DND-41 (cell line): Measurements from ENCODE around the gene GMEB2.
A peak's percentile ranks its signal among the peaks of the same experiment; 100 is the strongest.
"Not testable (repeated sequence)": the region's sequence is repeated elsewhere in the genome, so short reads cannot be mapped to it uniquely, and the experiment has no call there.

ENCODE experiments used
- ATAC-seq: fragments of 200-7000 bp; cut with Tn5 transposase; 3 replicates; pipeline ENCODE4 v1.9.1; 2021; ENCODE audit warnings: low read depth; ENCODE audit not compliant: insufficient read depth
- DNase-seq: peaks from one replicate; pipeline ENCODE4 v3.0.0-alpha.2; 2020
- H2AFZ ChIP-seq: 2 replicates; pipeline ENCODE4 v1.6.0; 2012; ENCODE audit warnings: low read depth, low read length
- H3K27ac ChIP-seq: 2 replicates; pipeline ENCODE4 v1.5.1; 2012; ENCODE audit warnings: low read length, inconsistent platforms
- H3K27me3 ChIP-seq: fragments of 200-600 bp; sonication (generic); 2 replicates; pipeline ENCODE4 v1.6.0; 2012; ENCODE audit warnings: low read length, mild to moderate bottlenecking, inconsistent platforms; ENCODE audit not compliant: insufficient read depth, poor library complexity
- H3K36me3 ChIP-seq: 2 replicates; pipeline ENCODE4 v1.5.1; 2012; ENCODE audit warnings: low read length, inconsistent platforms; ENCODE audit not compliant: insufficient read depth
- H3K4me1 ChIP-seq: 2 replicates; pipeline ENCODE4 v1.5.1; 2012; ENCODE audit warnings: mild to moderate bottlenecking, low read length; ENCODE audit not compliant: insufficient read depth
- H3K4me2 ChIP-seq: 2 replicates; pipeline ENCODE4 v1.6.0; 2012; ENCODE audit warnings: mild to moderate bottlenecking, moderate library complexity, low read length, inconsistent platforms; ENCODE audit not compliant: insufficient read depth
- H3K4me3 ChIP-seq, 2 experiments: fragments of 200-600 bp in 1 of 2; shearing (Covaris generic) in 1 of 2; 2 replicates each; pipeline ENCODE4 v1.5.1; 2012 to 2016; ENCODE audit warnings: inconsistent platforms in 2 of 2, low read length in 2 of 2, mild to moderate bottlenecking in 2 of 2, low read depth in 1 of 2, moderate library complexity in 1 of 2
- H3K79me2 ChIP-seq: 2 replicates; pipeline ENCODE4 v1.6.0; 2012; ENCODE audit warnings: low read length, inconsistent platforms; ENCODE audit not compliant: insufficient read depth
- H3K9ac ChIP-seq: 2 replicates; pipeline ENCODE4 v1.6.0; 2012; ENCODE audit warnings: low read depth, mild to moderate bottlenecking, inconsistent platforms, low read length, moderate library complexity
- H3K9me3 ChIP-seq: 2 replicates; pipeline ENCODE4 v1.5.1; 2012; ENCODE audit warnings: low read length, moderate library complexity, mild to moderate bottlenecking, inconsistent platforms; ENCODE audit not compliant: insufficient read depth, severe bottlenecking
- H4K20me1 ChIP-seq: 2 replicates; pipeline ENCODE4 v1.6.0; 2012; ENCODE audit warnings: low read length; ENCODE audit not compliant: insufficient read depth
- CTCF ChIP-seq: IDR thresholded peaks from 2 replicates; pipeline ENCODE4 v1.5.1; 2012; ENCODE audit warnings: borderline replicate concordance, low read length, moderate library complexity, mild to moderate bottlenecking; ENCODE audit not compliant: poor library complexity, severe bottlenecking; ENCODE audit errors: extremely low read depth
- EZH2 ChIP-seq: IDR thresholded peaks from 3 replicates; pipeline ENCODE4 v1.6.1; 2012; ENCODE audit warnings: borderline replicate concordance, low read depth, mild to moderate bottlenecking, moderate library complexity, low read length, inconsistent platforms; ENCODE audit not compliant: severe bottlenecking

GMEB2 gene

DNA sequence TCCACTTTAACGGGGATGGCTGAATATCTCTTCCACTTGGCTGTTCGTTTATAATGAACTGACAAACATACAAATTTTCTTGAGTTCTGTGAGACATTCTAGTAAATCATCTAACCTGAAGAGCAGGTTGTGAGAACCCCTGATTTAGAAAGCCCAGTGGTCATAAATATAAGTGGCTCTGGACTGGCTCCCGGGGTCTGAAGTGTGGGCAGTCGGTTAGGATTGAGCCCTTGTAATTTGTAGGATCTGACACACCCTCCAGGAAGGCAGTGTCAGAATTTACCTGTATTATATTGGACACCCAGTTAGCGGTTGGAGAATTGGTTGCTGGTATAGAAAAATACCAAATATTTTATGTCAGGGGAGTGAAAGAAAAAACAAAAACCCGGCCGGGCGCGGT, 6.8 kb upstream of the GMEB2 start:
- Histone ChIP-seq H3K36me3 (no peaks in the 10 kb centered on the region), H3K9me3 (no peaks in the 10 kb centered on the region), H3K9ac (no peak overlapping the region), H4K20me1 (0 out of 2 replicates have a peak, but pooled peaks cover 8% of the 10 kb centered on the region), H3K27ac (no peak overlapping the region), H3K4me3 (no peak overlapping the region), H3K4me2 (no peak overlapping the region), H3K79me2 (peaks cover 3% of the 10 kb centered on the region), H2AFZ (no peak overlapping the region), H3K27me3 (no peaks in the 10 kb centered on the region), H3K4me1 (peaks cover 48% of the 10 kb centered on the region)
- ATAC-seq = no peak
- TF ChIP-seq CTCF (no peak), EZH2 (no peak)
- no peak for DNase-seq

DNA sequence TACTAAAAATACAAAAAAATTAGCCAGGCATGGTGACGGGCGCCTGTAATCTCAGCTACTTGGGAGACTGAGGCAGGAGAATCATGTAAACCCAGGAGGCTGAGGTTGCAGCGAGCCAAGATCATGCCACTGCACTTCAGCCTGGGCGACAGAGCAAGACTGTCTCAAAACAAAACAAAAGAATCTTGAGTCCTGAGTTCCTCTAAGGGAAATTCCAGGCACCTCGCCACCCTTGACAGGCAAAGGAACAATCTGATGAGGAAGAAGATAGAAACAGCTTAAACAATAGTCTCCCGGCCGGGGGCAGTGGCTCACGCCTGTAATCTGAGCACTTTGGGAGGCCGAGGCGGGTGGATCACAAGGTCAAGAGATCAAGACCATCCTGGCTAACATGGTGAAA, 4.5 kb upstream of the GMEB2 start:
- H3K27me3 ChIP-seq, H2AFZ ChIP-seq, H3K4me3 ChIP-seq, H3K36me3 ChIP-seq, H3K9ac ChIP-seq, ATAC-seq, H3K4me2 ChIP-seq, H3K27ac ChIP-seq, DNase-seq, H3K9me3 ChIP-seq, H4K20me1 ChIP-seq: not testable (repeated sequence)
- H3K79me2 ChIP-seq = peaks cover 21% of the 10 kb centered on the region
- H3K4me1 ChIP-seq = peaks cover 41% of the 10 kb centered on the region

- peaks cover 42% of the 10 kb centered on the region for H3K4me1 ChIP-seq
- H3K79me2 ChIP-seq = peaks cover 26% of the 10 kb centered on the region
- H2AFZ ChIP-seq, H3K36me3 ChIP-seq, DNase-seq, H3K27ac ChIP-seq, H3K4me2 ChIP-seq, H3K27me3 ChIP-seq, H3K4me3 ChIP-seq, H3K9me3 ChIP-seq, H3K9ac ChIP-seq, ATAC-seq, H4K20me1 ChIP-seq: not testable (repeated sequence)
Observed at GRCh38 chr20:63630956-63631355, 4.1 kb upstream of the GMEB2 start.

DNA sequence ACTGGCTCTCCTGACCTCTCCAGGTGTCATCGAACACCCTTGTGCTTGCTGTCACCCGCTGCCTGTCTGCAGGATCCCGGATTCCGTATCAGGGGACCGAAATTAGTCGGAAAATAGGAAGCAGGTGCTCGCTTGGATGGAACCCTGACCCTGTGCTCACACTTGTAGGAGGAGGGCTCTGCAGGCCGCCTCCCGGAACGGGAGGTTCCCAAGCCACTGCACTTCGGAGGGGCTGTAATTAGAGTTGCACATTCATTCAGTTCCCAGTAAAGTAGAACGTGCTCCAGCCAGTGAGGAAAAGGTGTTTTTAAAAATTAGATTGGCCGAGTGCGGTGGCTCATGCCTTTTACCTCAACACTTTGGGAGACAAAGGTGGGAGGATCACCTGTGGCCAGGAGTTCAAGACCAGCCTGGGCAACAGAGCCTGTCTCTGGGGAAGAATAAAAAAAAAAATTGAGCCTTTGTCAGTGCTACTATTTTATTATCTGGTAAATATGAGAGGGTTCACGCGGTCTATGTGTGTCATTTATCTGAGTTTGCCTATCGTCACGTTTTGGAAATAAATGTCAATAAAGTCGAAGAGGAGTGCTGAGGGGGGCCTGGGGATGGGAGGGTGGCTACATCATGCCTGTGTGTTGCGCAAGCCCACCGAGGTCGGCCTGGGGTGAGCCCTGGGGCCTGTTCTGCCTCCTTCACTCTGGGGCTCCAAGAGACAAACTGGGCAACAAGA, 1.5 kb upstream of the GMEB2 start:
- TF ChIP-seq CTCF (no peak), EZH2 (no peak)
- peak overlapping the region; percentile 99 for H3K9ac ChIP-seq
- H3K27me3 ChIP-seq = no peaks in the 10 kb centered on the region
- H2AFZ ChIP-seq = peak overlapping the region; percentile 71
- ATAC-seq (peak; percentile 84), DNase-seq (peak; percentile 90)
- no peaks in the 10 kb centered on the region for H4K20me1 ChIP-seq
- H3K79me2 ChIP-seq = peaks cover 50% of the 10 kb centered on the region
- H3K36me3 ChIP-seq = peaks cover 6% of the 10 kb centered on the region; the same call in 1 of the 2 replicates
- peak overlapping the region; percentile 70 for H3K4me2 ChIP-seq
- peak overlapping the region; percentile 100 for H3K4me3 ChIP-seq
- H3K27ac ChIP-seq = peak overlapping the region; percentile 99
- H3K9me3 ChIP-seq = no peaks in the 10 kb centered on the region
- H3K4me1 ChIP-seq = peaks cover 34% of the 10 kb centered on the region
